ENCODE data around the gene LRRC30.

Gene LRRC30

DNA sequence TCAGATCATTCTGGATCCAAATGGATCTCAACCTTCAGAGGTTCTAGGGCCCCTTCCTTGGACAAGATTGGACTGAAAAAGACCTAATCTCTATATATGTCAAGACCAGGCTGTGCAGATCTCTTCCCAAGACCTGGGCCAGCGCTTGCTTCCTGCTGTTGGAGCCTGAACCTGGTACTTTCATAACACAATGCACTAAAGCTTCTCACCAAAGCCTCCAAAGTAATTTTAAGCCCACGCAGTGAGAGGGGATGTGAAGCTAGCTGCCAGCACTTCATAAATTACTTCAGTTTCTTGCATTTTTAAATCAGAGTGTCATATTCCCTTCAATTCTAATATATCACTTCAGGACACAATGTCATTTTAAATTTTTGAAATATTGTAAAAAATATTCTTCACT is 50.7 kb downstream of the LRRC30 start (continued):
- no peak for TF ChIP-seq TCF4 (CRISPR knock-in tag; IDR thresholded peaks at IDR 0.05; ENCODE audit: borderline replicate concordance)
